ENCODE data around the gene TCEA2.
"Not testable (repeated sequence)": the region's sequence is repeated elsewhere in the genome, so short reads cannot be mapped to it uniquely, and the experiment has no call there.

TCEA2 gene

GRCh38 chr20:64080013-64080812, 17.2 kb downstream of the TCEA2 start, which contains the start of gene OPRL1:
OPRL1 (plus strand) TSS chr20:64080082; CDS start chr20:64092721, 12,639 bp downstream.
- peak; percentile 48 for DNase-seq

DNA sequence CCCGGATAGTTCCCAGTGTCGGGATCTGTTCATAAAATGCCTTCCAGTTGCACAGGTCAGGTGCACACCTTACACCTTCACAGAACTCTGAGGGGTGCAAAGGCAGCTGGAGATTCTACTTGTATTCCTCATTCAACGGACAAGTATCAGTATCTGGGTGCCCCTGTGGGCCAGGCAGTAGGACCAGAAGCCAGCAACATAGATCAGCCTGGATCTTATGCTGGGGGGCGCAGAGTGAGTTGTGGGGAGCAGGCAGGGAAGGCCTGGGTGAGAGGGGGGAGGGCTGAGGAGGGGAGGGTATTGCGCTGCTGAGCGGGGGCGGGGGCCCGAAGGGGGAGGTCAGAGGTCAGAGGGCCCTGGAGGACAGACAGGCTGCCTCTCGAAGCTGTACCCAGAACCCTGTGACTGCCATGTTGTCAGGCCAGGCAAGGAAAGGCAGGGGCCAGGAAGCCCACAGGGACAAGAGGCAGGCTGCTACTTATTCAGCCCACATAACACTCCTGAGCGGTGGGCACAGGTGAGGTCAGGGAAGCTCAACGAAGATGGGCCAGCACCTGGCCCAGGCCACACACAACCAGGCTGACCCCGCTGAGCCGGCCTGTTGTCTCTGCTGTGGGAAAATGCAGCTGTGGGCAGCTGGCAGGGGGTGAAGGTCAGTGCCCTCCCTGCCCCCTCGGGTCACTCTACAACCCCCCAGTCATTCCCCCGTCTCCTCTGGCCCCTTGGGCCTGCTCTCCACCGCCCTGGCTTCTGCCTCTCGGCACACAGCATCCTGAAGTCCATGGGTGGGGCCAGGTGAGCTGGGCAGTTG, 18.0 kb downstream of the TCEA2 start:
- no peak for DNase-seq

GRCh38 chr20:64081624-64081964, 18.6 kb downstream of the TCEA2 start:
- DNase-seq, result no peak

GRCh38 chr20:64082126-64082731, 19.2 kb downstream of the TCEA2 start:
- no peak for DNase-seq

DNA sequence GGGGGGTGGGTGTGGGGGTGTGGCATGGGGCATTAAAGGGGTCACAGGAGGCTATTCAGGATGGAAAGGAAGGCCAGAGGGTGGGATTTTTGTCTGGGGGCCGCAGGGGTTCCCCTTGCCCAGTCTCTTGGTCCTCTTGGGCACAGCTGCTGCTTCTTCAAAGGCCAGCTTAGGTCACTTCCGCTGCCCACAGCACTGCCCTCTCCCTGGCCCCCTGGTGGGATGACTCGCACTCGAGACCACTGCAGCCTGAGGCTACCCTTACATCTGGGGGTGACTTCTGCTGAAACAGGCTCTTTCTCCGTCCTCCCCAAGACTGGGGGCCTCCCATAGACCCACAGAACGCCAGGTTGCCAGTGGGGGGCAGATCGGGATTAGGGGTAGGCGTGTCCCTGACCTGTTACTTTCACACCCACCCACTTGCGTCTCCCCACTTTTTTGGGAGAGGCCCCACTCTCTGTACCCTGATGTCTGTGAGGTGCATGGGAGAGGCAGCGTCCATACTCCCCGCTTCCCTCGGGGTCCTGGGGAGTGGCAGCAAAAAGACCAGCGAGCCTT, 19.9 kb downstream of the TCEA2 start:
- DNase-seq, result no peak

DNA sequence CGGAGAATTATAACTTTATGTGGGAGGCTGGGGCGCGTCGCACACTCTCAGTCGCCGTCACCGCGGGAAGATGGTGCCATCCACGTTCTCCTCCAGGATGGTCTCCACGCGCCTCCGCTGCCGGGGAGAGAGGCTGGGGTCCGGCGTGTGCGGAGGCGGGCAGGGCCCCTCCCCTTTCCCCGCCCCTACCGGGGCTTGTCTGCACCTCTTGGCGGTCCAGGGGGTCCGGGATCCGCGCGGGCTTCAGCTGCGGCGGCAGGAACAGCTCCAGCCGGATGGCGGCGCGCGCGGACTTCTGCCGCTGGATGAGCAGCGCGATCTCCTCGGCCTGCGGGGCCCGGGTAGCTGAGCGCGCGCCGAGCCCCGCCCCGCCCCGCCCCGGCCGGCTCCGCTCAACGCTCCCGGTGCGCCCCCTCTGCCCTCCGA, 20.4 kb downstream of the TCEA2 start:
- DNase-seq, result peak; percentile 69

DNA sequence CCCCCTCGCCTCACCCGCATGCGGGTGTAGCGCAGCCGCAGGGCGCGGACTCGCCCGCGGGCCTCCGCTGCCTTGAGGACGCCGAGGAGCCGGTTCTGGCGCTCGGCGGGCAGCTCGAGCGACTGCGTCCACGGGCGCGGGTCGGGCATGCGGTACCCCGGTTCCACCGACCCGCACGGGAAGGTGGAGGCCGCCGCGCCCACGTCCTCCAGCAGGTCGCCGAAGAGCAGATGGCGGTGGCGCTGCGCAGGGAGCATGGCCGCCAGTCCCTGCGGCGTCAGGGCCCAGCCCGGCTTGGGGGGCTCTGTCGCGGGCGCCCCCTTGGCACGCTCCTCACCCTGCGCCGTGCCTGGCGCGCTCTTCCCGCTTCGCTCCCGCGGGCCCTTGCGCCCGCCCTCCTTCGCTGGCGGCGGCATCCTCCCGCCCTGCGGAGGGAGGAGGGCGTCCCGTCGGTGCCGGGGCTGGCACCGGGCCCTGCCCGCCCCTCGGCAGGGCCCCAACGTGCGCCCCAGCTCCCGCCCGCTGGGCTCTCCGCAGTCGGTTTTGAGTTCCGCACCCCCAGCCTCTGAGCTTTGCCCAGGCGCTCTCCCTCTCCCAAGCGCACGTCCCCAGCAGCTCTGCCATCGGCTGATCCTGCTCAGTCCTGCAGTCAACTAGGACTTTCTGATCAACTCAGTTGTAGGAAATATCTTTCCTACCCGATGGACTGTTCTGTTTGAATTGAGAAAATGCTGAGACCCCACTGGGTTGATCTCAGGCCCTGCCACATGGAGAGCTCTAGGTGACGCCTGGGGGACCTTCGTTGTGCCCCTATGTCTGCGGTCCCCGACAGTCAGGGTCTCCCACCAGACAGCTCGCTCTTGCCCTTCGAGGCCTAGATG, 21.0 kb downstream of the TCEA2 start, which contains the start of gene LKAAEAR1:
TSS of gene LKAAEAR1 (minus strand) at position 595 of the 881 bp plus-strand sequence. CDS start at position 416, 179 bp downstream.
- DNase-seq, result no peak

DNA sequence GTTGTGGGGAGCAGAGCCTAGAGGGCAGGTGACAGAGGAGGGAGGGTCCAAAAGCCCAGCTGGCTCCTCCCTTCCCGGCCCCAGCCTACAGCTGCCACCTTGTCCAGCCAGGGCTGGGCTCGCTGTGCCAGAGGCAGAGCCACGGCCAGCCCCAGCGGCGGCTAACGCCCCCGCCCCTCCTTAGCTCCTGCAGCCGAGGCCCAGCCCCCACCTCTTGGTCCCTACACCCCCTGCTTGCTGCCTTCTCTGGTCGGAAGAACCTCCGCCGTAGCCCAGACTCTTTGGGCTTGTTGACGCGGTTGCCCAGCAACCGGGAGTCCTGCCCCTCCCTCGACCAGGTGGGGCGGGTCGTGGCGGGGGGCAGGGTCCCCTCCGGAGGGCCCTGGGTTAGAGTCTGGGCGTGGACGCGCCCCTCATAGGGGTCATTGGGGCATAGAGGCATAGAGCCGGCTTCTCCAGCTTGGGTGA, 21.7 kb downstream of the TCEA2 start:
- DNase-seq, result no peak

- DNase-seq, result no peak
Measured at GRCh38 chr20:64086801-64087200, 23.8 kb downstream of the TCEA2 start.

- DNase-seq, result not testable (repeated sequence)
Measured at GRCh38 chr20:64087226-64087825, 24.3 kb downstream of the TCEA2 start.

GRCh38 chr20:64088586-64088985, 25.6 kb downstream of the TCEA2 start:
- DNase-seq, result not testable (repeated sequence)

DNA sequence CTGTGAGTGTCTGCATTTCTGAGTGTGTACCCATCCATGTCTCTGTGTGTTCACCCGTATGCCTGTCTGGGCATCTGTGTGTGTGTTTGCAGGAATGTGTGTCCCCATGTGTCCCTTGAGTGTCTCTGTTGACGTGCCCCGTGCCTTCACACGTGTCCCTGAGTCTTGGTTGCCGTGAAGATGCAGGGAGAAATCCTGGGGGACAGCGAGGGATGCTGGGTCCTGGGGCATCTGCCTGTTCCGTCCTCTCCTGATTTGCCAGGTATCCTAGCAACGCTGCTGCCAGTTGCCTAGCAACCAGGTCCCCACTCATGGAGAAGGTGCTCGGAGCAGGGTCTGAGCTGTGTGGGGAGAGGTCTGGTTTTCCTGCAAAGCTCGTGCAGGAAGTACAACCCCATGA, 27.2 kb downstream of the TCEA2 start:
- no peak for DNase-seq

- no peak for DNase-seq
Measured at GRCh38 chr20:64091340-64091739, 28.3 kb downstream of the TCEA2 start.

GRCh38 chr20:64091770-64092169, 28.8 kb downstream of the TCEA2 start:
- no peak for DNase-seq

GRCh38 chr20:64092258-64093012, 29.4 kb downstream of the TCEA2 start:
- DNase-seq, result no peak

- DNase-seq, result no peak
Measured at GRCh38 chr20:64093013-64093503, 30.1 kb downstream of the TCEA2 start.

- no peak for DNase-seq
Measured at GRCh38 chr20:64095455-64095854, 32.5 kb downstream of the TCEA2 start.

DNA sequence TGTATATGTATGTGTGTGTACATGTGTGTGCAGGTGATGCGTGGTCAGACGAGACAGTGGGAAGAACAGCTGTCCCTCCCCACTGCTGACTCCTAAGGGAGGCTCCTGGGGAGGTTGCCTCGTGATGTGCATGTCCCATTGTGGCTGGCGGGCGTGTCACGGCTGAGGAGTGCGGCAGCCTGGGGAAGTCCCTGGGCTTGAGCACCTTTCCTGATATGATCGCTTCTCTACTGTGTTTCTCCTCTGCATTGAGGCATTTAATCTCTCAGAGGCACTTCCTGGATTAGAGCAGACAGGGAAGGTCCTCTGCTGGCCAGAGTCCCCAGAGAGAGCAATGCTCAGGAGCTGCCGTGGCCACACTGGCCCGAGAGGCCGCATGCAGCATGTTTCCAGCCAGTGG, 32.9 kb downstream of the TCEA2 start:
- DNase-seq, result no peak

DNA sequence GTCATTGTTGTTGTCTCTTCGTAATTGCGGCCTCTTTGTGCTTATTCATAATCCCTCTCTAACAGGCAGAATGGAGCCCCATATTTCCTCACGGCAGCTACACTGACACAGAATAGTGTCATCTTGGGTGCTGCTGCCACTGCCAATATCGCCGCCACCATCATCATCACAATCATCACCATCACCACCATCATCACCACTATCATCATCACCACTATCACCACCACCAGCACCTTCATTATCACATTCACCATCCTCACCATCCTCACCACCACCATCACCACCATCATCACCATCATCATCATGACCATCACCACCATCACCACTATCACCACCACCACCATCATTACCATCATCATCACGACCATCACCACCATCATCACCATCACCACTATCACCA, 33.5 kb downstream of the TCEA2 start:
- no peak for DNase-seq

DNA sequence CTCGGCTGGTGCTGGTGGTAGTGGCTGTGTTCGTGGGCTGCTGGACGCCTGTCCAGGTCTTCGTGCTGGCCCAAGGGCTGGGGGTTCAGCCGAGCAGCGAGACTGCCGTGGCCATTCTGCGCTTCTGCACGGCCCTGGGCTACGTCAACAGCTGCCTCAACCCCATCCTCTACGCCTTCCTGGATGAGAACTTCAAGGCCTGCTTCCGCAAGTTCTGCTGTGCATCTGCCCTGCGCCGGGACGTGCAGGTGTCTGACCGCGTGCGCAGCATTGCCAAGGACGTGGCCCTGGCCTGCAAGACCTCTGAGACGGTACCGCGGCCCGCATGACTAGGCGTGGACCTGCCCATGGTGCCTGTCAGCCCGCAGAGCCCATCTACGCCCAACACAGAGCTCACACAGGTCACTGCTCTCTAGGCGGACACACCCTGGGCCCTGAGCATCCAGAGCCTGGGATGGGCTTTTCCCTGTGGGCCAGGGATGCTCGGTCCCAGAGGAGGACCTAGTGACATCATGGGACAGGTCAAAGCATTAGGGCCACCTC, 35.5 kb downstream of the TCEA2 start:
- no peak for DNase-seq

Data from activated naive CD4-positive, alpha-beta T cell treated with anti-CD3 and anti-CD28 coated beads, Interleukin-2, amount 50 U/mL, for 16 hours (primary cell).